ENCODE measurements around the gene GPC3. TPM values are rescaled to one million over a fixed set of nuclear protein-coding genes. Genes with fewer than 3 reads are reported as not detected.

The GPC3 gene
- total RNA-seq, 1 donor from 2014 or later: not detected

GRCh38 chrX:133969191-133969590 lies 16.2 kb downstream of the GPC3 start:
- DNase-seq (ENCODE audit: low read depth in 2 of 2): no peak

GRCh38 chrX:133968109-133968508 lies 17.3 kb downstream of the GPC3 start:
- DNase-seq (ENCODE audit: low read depth in 2 of 2): no peak

GRCh38 chrX:133966199-133966598 lies 19.2 kb downstream of the GPC3 start:
- no peak for DNase-seq (ENCODE audit: low read depth in 2 of 2)

GRCh38 chrX:133965321-133965720 lies 20.1 kb downstream of the GPC3 start:
- no peak for DNase-seq (ENCODE audit: low read depth in 2 of 2)

- DNase-seq (ENCODE audit: low read depth in 2 of 2): no peak
Observed at GRCh38 chrX:133961046-133961445, 24.3 kb downstream of the GPC3 start.

GRCh38 chrX:133959972-133960371 lies 25.4 kb downstream of the GPC3 start:
- no peak for DNase-seq (ENCODE audit: low read depth in 2 of 2)

GRCh38 chrX:133958997-133959688 lies 26.3 kb downstream of the GPC3 start:
- no peak for DNase-seq (ENCODE audit: low read depth in 2 of 2)

GRCh38 chrX:133956570-133957340 lies 28.6 kb downstream of the GPC3 start:
- no peak for DNase-seq (ENCODE audit: low read depth in 2 of 2)

GRCh38 chrX:133953785-133954355 lies 31.5 kb downstream of the GPC3 start:
- DNase-seq (ENCODE audit: low read depth in 2 of 2): no peak

- no peak for DNase-seq (ENCODE audit: low read depth in 2 of 2)
Observed at GRCh38 chrX:133953078-133953477, 32.3 kb downstream of the GPC3 start.

- DNase-seq (ENCODE audit: low read depth in 2 of 2): no peak
Observed at GRCh38 chrX:133951098-133951497, 34.3 kb downstream of the GPC3 start.

- no peak for DNase-seq (ENCODE audit: low read depth in 2 of 2)
Observed at GRCh38 chrX:133950214-133950613, 35.2 kb downstream of the GPC3 start.

GRCh38 chrX:133948895-133949294 lies 36.5 kb downstream of the GPC3 start:
- no peak for DNase-seq (ENCODE audit: low read depth in 2 of 2)

- no peak for DNase-seq (ENCODE audit: low read depth in 2 of 2)
Observed at GRCh38 chrX:133947996-133948395, 37.4 kb downstream of the GPC3 start.

- DNase-seq (ENCODE audit: low read depth in 2 of 2): no peak
Observed at GRCh38 chrX:133947022-133947421, 38.4 kb downstream of the GPC3 start.

GRCh38 chrX:133943507-133943906 lies 41.9 kb downstream of the GPC3 start:
- DNase-seq (ENCODE audit: low read depth in 2 of 2): no peak

GRCh38 chrX:133939655-133940302 lies 45.6 kb downstream of the GPC3 start:
- DNase-seq (ENCODE audit: low read depth in 2 of 2): no peak

- DNase-seq (ENCODE audit: low read depth in 2 of 2): no peak
Observed at GRCh38 chrX:133938530-133938929, 46.9 kb downstream of the GPC3 start.

GRCh38 chrX:133937022-133937421 lies 48.4 kb downstream of the GPC3 start:
- DNase-seq (ENCODE audit: low read depth in 2 of 2): no peak

- no peak for DNase-seq (ENCODE audit: low read depth in 2 of 2)
Observed at GRCh38 chrX:133935076-133935475, 50.3 kb downstream of the GPC3 start.

- DNase-seq (ENCODE audit: low read depth in 2 of 2): no peak
Observed at GRCh38 chrX:133933316-133933715, 52.1 kb downstream of the GPC3 start.

- no peak for DNase-seq (ENCODE audit: low read depth in 2 of 2)
Observed at GRCh38 chrX:133929836-133930464, 55.4 kb downstream of the GPC3 start.
